Suprapubic skin (tissue), 3 donors: Measurements from ENCODE around the gene AAMP.

Experiments
- CTCF ChIP-seq, 2 donors: fragments of 200-600 bp in 1 of 2; fragments of 450-650 bp in 1 of 2; sonication (generic) in 1 of 2; IDR thresholded peaks; one replicate each; pipeline ENCODE4 v1.5.1; 2016 to 2019; ENCODE audit warnings: antibody characterized with exemption in 2 of 2, mild to moderate bottlenecking in 1 of 2, moderate library complexity in 1 of 2
- EP300 ChIP-seq: sonication (generic); formaldehyde crosslinking; IDR thresholded peaks from one replicate; pipeline ENCODE4 v1.6.1; 2017; ENCODE audit warnings: antibody characterized with exemption

- TF ChIP-seq EP300, result no peak
- peak; percentile 91 to 98 for TF ChIP-seq CTCF (IDR thresholded peaks at IDR 0.05)
These were observed 22.4 kb upstream of the AAMP start, which contains the start of gene TMBIM1 for GRCh38 chr2:218292048-218293014.
